HG03342 (cell line): Measurements from ENCODE around the gene FOSL2.

ENCODE experiments used
- ATAC-seq: cut with Tn5 transposase; IDR thresholded peaks from one replicate; pipeline ENCODE4 v1.9.1; 2021; ENCODE audit warnings: mild to moderate bottlenecking, moderate library complexity; ENCODE audit not compliant: unreplicated experiment

FOSL2 gene

GRCh38 chr2:28393114-28393836 lies 617 bp downstream of the FOSL2 start:
- ATAC-seq = no peak

- no peak for ATAC-seq
Measured at GRCh38 chr2:28394331-28394877, 1.7 kb downstream of the FOSL2 start.

GRCh38 chr2:28394997-28395333 lies 2.3 kb downstream of the FOSL2 start:
- ATAC-seq = no peak

- ATAC-seq = no peak
Measured at GRCh38 chr2:28395334-28396061, 2.8 kb downstream of the FOSL2 start.

- no peak for ATAC-seq
Measured at GRCh38 chr2:28397043-28397381, 4.4 kb downstream of the FOSL2 start.

GRCh38 chr2:28398101-28398834 lies 5.6 kb downstream of the FOSL2 start:
- no peak for ATAC-seq

GRCh38 chr2:28399289-28399688 lies 6.6 kb downstream of the FOSL2 start:
- no peak for ATAC-seq

GRCh38 chr2:28399956-28400355 lies 7.3 kb downstream of the FOSL2 start:
- no peak for ATAC-seq

GRCh38 chr2:28400419-28400818 lies 7.8 kb downstream of the FOSL2 start:
- no peak for ATAC-seq

- no peak for ATAC-seq
Measured at GRCh38 chr2:28400921-28401320, 8.3 kb downstream of the FOSL2 start.

- no peak for ATAC-seq
Measured at GRCh38 chr2:28401411-28401810, 8.8 kb downstream of the FOSL2 start.

- no peak for ATAC-seq
Measured at GRCh38 chr2:28401948-28402550, 9.4 kb downstream of the FOSL2 start.

- no peak for ATAC-seq
Measured at GRCh38 chr2:28403370-28403956, 10.8 kb downstream of the FOSL2 start.

GRCh38 chr2:28404086-28404485 lies 11.4 kb downstream of the FOSL2 start:
- no peak for ATAC-seq

- no peak for ATAC-seq
Measured at GRCh38 chr2:28405537-28405936, 12.9 kb downstream of the FOSL2 start.

- ATAC-seq = no peak
Measured at GRCh38 chr2:28406276-28407096, 13.8 kb downstream of the FOSL2 start.

GRCh38 chr2:28407131-28407975 lies 14.7 kb downstream of the FOSL2 start:
- no peak for ATAC-seq

- no peak for ATAC-seq
Measured at GRCh38 chr2:28407976-28408690, 15.5 kb downstream of the FOSL2 start.
